ENCODE measurements around the gene NUCKS1.

- TF ChIP-seq ZNF274 (IDR thresholded peaks at IDR 0.05; ENCODE audit: low read depth, low read length) (no peak), SUZ12 (IDR thresholded peaks at IDR 0.05; ENCODE audit: extremely low read depth, insufficient read depth, insufficient read length) (no peak)
Measured at GRCh38 chr1:205756552-205756951, 6.6 kb upstream of the NUCKS1 start.
